Suprapubic skin (tissue), 4 donors: Measurements from ENCODE around the gene LCN15. TPM values are rescaled to one million over a fixed set of nuclear protein-coding genes. Genes with fewer than 3 reads are reported as not detected.
"Not testable (repeated sequence)": the region's sequence is repeated elsewhere in the genome, so short reads cannot be mapped to it uniquely, and the experiment has no call there.

Experiments
- DNase-seq, 2 donors: peaks; one replicate each; pipeline ENCODE4 v3.0.0-alpha.2; 2019; ENCODE audit warnings: low spot score in 2 of 2
- H3K27ac ChIP-seq: fragments of 200-600 bp; sonication (generic); one replicate; pipeline ENCODE4 v1.5.1; 2019
- H3K27me3 ChIP-seq: fragments of 200-600 bp; sonication (generic); one replicate; pipeline ENCODE4 v1.5.1; 2019
- H3K36me3 ChIP-seq: fragments of 200-600 bp; sonication (generic); one replicate; pipeline ENCODE4 v1.5.1; 2019
- H3K4me1 ChIP-seq: fragments of 200-600 bp; sonication (generic); one replicate; pipeline ENCODE4 v1.5.1; 2019
- H3K4me3 ChIP-seq: fragments of 200-600 bp; sonication (generic); one replicate; pipeline ENCODE4 v1.5.1; 2019; ENCODE audit warnings: mild to moderate bottlenecking
- H3K9me3 ChIP-seq: fragments of 200-600 bp; sonication (generic); one replicate; pipeline ENCODE4 v1.5.1; 2019
- EP300 ChIP-seq: sonication (generic); formaldehyde crosslinking; IDR thresholded peaks from one replicate; pipeline ENCODE4 v1.6.1; 2017; ENCODE audit warnings: antibody characterized with exemption
- POLR2A ChIP-seq, 2 donors: fragments of 450-650 bp; IDR thresholded peaks; one replicate each; pipeline ENCODE4 v1.6.1; 2017; ENCODE audit warnings: antibody characterized with exemption in 2 of 2, mild to moderate bottlenecking in 2 of 2, moderate library complexity in 2 of 2
- POLR2AphosphoS5 ChIP-seq, 3 donors: sonication (generic); formaldehyde crosslinking; IDR thresholded peaks; one replicate each; pipeline ENCODE4 v1.6.1; 2017; ENCODE audit warnings: antibody characterized with exemption in 3 of 3
- WGBS: methylation state at CpG from one replicate; pipeline ENCODE4 v1.1.5; 2018; 5-methylcytosine and 5-hydroxymethylcytosine counted together
- total RNA-seq, 4 donors: library from RNA; depleted of rRNA; stranded (reverse); fragments of >200 nt; gene quantifications; one replicate each; pipeline ENCODE4 v1.1.0, GENCODE V29; 2016
- TF ChIP-seq, protein P1 (sequence below), 2 donors: fragments of 200-600 bp in 1 of 2; fragments of 450-650 bp in 1 of 2; sonication (generic) in 1 of 2; IDR thresholded peaks; one replicate each; pipeline ENCODE4 v1.5.1; 2016 to 2019; ENCODE audit warnings: antibody characterized with exemption in 2 of 2, mild to moderate bottlenecking in 1 of 2, moderate library complexity in 1 of 2

The LCN15 gene
- total RNA-seq, 4 donors from 2014 or later: 0.21 TPM; not detected in 3

DNA sequence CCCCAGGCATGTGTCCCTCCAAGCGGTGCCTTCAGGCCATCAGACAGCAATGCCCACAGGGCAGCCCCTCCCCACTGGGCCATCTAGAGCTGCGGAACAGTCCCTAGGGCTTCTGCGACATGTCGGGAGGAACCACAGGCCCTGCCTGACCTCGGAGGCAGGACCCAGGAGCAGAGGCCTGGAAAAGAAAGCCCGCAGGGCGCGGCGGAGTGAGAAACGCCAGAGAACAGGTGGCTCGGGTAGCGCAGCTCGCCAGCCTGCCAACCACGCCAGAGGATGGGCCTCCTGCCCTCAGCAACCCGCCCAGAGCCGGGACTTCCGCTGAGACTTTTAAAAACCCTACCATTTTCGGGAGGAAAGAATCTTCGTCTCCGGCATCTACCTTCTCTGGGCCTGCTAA lies 7.0 kb downstream of the LCN15 start:
- TF ChIP-seq, protein P1, sequence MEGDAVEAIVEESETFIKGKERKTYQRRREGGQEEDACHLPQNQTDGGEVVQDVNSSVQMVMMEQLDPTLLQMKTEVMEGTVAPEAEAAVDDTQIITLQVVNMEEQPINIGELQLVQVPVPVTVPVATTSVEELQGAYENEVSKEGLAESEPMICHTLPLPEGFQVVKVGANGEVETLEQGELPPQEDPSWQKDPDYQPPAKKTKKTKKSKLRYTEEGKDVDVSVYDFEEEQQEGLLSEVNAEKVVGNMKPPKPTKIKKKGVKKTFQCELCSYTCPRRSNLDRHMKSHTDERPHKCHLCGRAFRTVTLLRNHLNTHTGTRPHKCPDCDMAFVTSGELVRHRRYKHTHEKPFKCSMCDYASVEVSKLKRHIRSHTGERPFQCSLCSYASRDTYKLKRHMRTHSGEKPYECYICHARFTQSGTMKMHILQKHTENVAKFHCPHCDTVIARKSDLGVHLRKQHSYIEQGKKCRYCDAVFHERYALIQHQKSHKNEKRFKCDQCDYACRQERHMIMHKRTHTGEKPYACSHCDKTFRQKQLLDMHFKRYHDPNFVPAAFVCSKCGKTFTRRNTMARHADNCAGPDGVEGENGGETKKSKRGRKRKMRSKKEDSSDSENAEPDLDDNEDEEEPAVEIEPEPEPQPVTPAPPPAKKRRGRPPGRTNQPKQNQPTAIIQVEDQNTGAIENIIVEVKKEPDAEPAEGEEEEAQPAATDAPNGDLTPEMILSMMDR (IDR thresholded peaks at IDR 0.05): no peak
- no peak for TF ChIP-seq EP300
- TF ChIP-seq POLR2AphosphoS5 (IDR thresholded peaks at IDR 0.05): no peak
- Histone ChIP-seq H3K4me1 (peaks cover 8% of the 10 kb centered on the region), H3K27ac (no peak overlapping the region), H3K9me3 (peaks cover 6% of the 10 kb centered on the region), H3K27me3 (peaks cover 33% of the 10 kb centered on the region), H3K4me3 (no peak overlapping the region), H3K36me3 (no peaks in the 10 kb centered on the region)
- DNase-seq: no peak
- WGBS: 78% methylated on average over 10 of the region's 20 CpGs

DNA sequence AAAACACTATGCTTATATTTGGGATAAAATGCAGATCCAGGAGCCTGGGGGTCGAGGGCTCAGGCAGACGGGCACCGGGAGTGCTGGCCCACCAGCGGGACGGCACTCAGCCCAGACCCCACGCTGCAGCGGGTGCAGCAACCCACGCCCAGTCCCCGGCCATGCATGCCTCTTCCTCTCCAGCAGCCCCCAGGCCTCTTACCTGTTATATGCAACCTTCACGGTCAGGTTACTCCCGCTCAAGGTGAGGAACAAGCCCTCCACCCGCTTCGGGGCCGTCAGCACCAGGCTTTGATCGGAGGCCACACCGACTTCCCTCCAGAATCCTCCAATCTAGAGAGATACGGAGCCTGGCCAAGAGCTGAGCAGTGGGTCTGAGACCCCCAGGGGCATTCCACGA lies 7.5 kb downstream of the LCN15 start:
- H3K4me3 ChIP-seq: no peak overlapping the region
- no peaks in the 10 kb centered on the region for H3K36me3 ChIP-seq
- 91% methylated on average over 8 of the region's 18 CpGs for WGBS
- peaks cover 28% of the 10 kb centered on the region for H3K27me3 ChIP-seq
- no peak for TF ChIP-seq EP300
- TF ChIP-seq POLR2AphosphoS5 (IDR thresholded peaks at IDR 0.05): no peak
- TF ChIP-seq POLR2A (IDR thresholded peaks at IDR 0.05): no peak
- TF ChIP-seq, protein P1 (IDR thresholded peaks at IDR 0.05): no peak
- no peak for DNase-seq
- H3K9me3 ChIP-seq: peaks cover 6% of the 10 kb centered on the region
- peaks cover 8% of the 10 kb centered on the region for H3K4me1 ChIP-seq
- H3K27ac ChIP-seq: no peak overlapping the region

DNA sequence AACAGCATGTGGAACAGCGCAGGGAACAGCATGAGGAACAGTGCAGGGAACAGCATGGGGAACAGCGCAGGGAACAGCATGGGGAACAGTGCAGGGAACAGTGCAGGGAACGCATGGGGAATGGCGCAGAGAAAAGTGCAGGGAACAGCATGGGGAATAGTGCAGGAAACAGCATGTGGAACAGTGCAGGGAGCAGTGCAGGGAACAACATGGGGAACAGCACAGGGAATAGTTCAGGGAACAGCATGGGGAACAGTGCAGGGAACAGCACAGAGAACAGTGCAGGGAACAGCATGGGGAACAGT lies 8.2 kb downstream of the LCN15 start:
- Histone ChIP-seq H3K27me3 (peaks cover 22% of the 10 kb centered on the region), H3K4me1 (peaks cover 8% of the 10 kb centered on the region), H3K9me3 (peaks cover 6% of the 10 kb centered on the region), H3K27ac (no peak overlapping the region), H3K4me3 (no peak overlapping the region), H3K36me3 (no peaks in the 10 kb centered on the region)
- no peak for DNase-seq
- TF ChIP-seq, protein P1 (IDR thresholded peaks at IDR 0.05): no peak
- TF ChIP-seq POLR2A (IDR thresholded peaks at IDR 0.05): no peak
- no peak for TF ChIP-seq EP300
- TF ChIP-seq POLR2AphosphoS5 (IDR thresholded peaks at IDR 0.05): no peak
- WGBS: 87% methylated on average over 4 of the region's 4 CpGs

DNA sequence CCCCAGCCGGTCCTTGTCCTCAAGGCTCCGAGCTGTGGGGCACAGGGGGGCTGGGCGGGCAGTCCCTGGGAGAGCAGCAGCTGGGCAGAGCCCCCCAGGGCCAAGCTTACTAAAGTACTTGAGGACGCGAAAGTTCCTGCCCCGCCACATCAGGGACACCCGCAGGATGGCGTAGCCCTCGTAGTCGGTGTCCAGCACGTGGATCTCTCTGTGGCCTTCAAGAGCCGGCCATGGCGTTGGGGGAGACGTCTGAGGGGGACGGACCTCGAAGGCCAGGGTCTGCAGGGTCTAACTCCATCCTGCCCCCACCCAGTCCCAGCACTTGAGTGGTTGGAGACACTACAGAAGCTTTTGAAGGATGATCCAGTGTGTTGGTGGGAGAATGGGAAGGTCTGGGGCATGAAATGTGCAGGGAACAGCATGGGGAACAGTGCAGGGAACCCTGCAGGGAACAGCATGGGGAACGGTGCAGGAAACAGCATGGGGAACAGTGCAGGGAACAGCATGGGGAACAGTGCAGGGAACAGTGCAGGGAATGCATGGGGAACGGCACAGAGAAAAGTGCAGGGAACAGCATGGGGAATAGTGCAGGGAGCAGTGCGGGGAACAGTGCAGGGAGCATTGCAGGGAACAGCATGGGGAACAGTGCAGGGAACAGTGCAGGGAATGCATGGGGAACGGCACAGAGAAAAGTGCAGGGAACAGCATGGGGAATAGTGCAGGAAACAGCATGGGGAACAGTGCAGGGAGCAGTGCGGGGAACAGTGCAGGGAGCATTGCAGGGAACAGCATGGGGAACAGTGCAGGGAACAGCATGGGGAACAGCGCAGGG lies 8.8 kb downstream of the LCN15 start:
- 92% methylated on average over 11 of the region's 22 CpGs for WGBS
- not testable (repeated sequence) for H3K36me3 ChIP-seq, H3K9me3 ChIP-seq, H3K27ac ChIP-seq, H3K4me1 ChIP-seq, H3K4me3 ChIP-seq
- H3K27me3 ChIP-seq: peaks cover 18% of the 10 kb centered on the region
- peak in 1 of 2 donors; percentile 50 for DNase-seq

DNA sequence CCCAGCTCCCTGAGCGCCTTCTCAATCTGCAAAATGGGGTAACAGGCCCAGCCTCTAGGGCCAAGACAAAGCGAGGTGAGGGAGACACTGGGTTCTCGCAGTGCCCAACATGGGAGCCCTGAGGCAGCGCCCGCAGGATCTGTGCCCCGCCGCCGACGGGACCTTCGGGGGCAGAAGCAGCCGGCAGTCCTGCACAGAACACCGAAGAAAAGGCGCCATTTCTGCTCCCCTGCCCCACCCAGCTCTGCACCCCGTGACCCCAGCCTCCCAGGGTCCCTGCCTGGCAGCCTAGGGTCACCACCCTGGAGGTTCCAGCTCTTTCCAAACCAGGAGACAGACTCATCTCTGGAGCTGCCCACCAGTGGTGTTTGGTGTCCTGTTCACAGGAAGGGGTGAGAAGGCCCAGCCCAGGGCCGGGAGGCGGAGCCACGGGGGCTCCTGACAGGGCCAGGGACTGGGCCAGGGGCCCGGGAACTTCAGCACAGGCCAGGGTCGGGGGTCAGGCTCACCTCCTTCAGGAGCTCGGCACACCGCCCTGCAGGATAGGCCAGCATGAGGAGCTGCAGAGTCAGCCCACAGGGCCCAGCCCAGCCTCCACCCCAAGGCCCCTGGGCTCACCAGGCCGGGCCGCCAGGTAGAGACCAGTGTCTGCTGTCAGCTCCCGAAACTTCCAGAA lies 9.6 kb downstream of the LCN15 start:
- Histone ChIP-seq H3K4me1 (no peaks in the 10 kb centered on the region), H3K4me3 (no peak overlapping the region), H3K9me3 (peaks cover 6% of the 10 kb centered on the region), H3K36me3 (no peaks in the 10 kb centered on the region), H3K27me3 (peaks cover 10% of the 10 kb centered on the region), H3K27ac (no peak overlapping the region)
- no peak for TF ChIP-seq POLR2AphosphoS5 (IDR thresholded peaks at IDR 0.05)
- TF ChIP-seq, protein P1 (IDR thresholded peaks at IDR 0.05): no peak
- no peak for TF ChIP-seq EP300
- TF ChIP-seq POLR2A (IDR thresholded peaks at IDR 0.05): no peak
- WGBS: 82% methylated on average over 10 of the region's 24 CpGs
- DNase-seq: no peak
